Fibroblast of lung (primary cell): ENCODE data around the gene PRCC.
A peak's percentile ranks its signal among the peaks of the same experiment; 100 is the strongest.

Source experiments
- EZH2 ChIP-seq: IDR thresholded peaks from 2 replicates; pipeline ENCODE4 v1.5.1; 2012; ENCODE audit warnings: low read length, control low read depth, mild to moderate bottlenecking; ENCODE audit errors: missing control alignments
- TF ChIP-seq, protein P1 (sequence below), 2 donors: IDR thresholded peaks in 1 of 2; conservative IDR thresholded peaks in 1 of 2; 1 replicate in 1 of 2; 2 replicates in 1 of 2; pipeline ENCODE4 v1.5.1; 2011 to 2012; ENCODE audit warnings: low read length in 2 of 2, control low read depth in 1 of 2, inconsistent platforms in 1 of 2, low read depth in 1 of 2, mild to moderate bottlenecking in 1 of 2

GRCh38 chr1:156813750-156814570 is 46.6 kb downstream of the PRCC start:
- no peak for TF ChIP-seq EZH2
- TF ChIP-seq, protein P1, sequence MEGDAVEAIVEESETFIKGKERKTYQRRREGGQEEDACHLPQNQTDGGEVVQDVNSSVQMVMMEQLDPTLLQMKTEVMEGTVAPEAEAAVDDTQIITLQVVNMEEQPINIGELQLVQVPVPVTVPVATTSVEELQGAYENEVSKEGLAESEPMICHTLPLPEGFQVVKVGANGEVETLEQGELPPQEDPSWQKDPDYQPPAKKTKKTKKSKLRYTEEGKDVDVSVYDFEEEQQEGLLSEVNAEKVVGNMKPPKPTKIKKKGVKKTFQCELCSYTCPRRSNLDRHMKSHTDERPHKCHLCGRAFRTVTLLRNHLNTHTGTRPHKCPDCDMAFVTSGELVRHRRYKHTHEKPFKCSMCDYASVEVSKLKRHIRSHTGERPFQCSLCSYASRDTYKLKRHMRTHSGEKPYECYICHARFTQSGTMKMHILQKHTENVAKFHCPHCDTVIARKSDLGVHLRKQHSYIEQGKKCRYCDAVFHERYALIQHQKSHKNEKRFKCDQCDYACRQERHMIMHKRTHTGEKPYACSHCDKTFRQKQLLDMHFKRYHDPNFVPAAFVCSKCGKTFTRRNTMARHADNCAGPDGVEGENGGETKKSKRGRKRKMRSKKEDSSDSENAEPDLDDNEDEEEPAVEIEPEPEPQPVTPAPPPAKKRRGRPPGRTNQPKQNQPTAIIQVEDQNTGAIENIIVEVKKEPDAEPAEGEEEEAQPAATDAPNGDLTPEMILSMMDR (conservative IDR thresholded peaks at IDR 0.05 in 1 of 2, IDR thresholded peaks at IDR 0.05 in 1 of 2; ENCODE audit: low read depth in 1 of 2, low read length in 2 of 2) = peak; percentile 35 to 58
